CD4-positive, alpha-beta memory T cell (primary cell): ENCODE measurements around the gene IKZF1. TPM values are rescaled to one million over a fixed set of nuclear protein-coding genes. Genes with fewer than 3 reads are reported as not detected.

Experiments used
- CTCF ChIA-PET: fragments of 350-600 bp; sonication (Branson Sonifier 250); formaldehyde crosslinking; loops from one replicate; lab custom pipeline; 2021; ENCODE audit warnings: inconsistent platforms; ENCODE audit not compliant: partially characterized antibody; lab: Charles Lee
- POLR2A ChIA-PET: fragments of 350-600 bp; sonication (Branson Sonifier 250); formaldehyde crosslinking; loops from one replicate; lab custom pipeline; 2021; ENCODE audit not compliant: partially characterized antibody; lab: Charles Lee
- DNase-seq, 5 donors: peaks; one replicate each; pipeline versions ENCODE4 v3.0.0 to v3.0.0-alpha.2; 2020 to 2022; ENCODE audit warnings: mixed read lengths in 1 of 5
- H3K27ac ChIP-seq: one replicate; pipeline ENCODE4 v1.7.0; 2013; ENCODE audit warnings: low read depth, low read length
- H3K27me3 ChIP-seq: 2 replicates; pipeline ENCODE4 v1.7.0; 2013; ENCODE audit warnings: mild to moderate bottlenecking, low read length, moderate library complexity; ENCODE audit not compliant: insufficient read depth
- H3K36me3 ChIP-seq: 2 replicates; pipeline ENCODE4 v1.7.0; 2013; ENCODE audit warnings: mild to moderate bottlenecking, low read length, moderate library complexity; ENCODE audit not compliant: insufficient read depth
- H3K4me1 ChIP-seq: 2 replicates; pipeline ENCODE4 v1.7.0; 2013; ENCODE audit warnings: mild to moderate bottlenecking, low read length, moderate library complexity; ENCODE audit not compliant: insufficient read depth
- H3K4me3 ChIP-seq, 2 donors: one replicate each; pipeline ENCODE4 v1.7.0; 2013; ENCODE audit warnings: low read length in 2 of 2, mild to moderate bottlenecking in 1 of 2
- H3K9me3 ChIP-seq, 2 donors: one replicate each; pipeline ENCODE4 v1.7.0; 2013; ENCODE audit warnings: low read length in 2 of 2, control low read depth in 1 of 2; ENCODE audit not compliant: control insufficient read depth in 1 of 2
- H3K27ac Mint-ChIP-seq, 7 donors: one replicate each; pipeline ENCODE4 v1.8.0; 2020 to 2021; ENCODE audit warnings: mixed read lengths in 7 of 7, mild to moderate bottlenecking in 6 of 7, inconsistent platforms in 3 of 7, moderate library complexity in 3 of 7
- H3K27me3 Mint-ChIP-seq, 2 donors: one replicate each; pipeline ENCODE4 v1.8.0; 2020 to 2021; ENCODE audit warnings: mixed read lengths in 2 of 2
- H3K36me3 Mint-ChIP-seq, 2 donors: one replicate each; pipeline ENCODE4 v1.8.0; 2020 to 2021; ENCODE audit warnings: mixed read lengths in 2 of 2, inconsistent platforms in 1 of 2, mild to moderate bottlenecking in 1 of 2
- H3K4me1 Mint-ChIP-seq, 4 donors: one replicate each; pipeline ENCODE4 v1.8.0; 2020 to 2021; ENCODE audit warnings: mixed read lengths in 4 of 4, mild to moderate bottlenecking in 1 of 4
- H3K4me3 Mint-ChIP-seq, 8 donors: one replicate each; pipeline ENCODE4 v1.8.0; 2020 to 2021; ENCODE audit warnings: mixed read lengths in 8 of 8, mild to moderate bottlenecking in 7 of 8, moderate library complexity in 6 of 8, inconsistent platforms in 3 of 8
- H3K9me3 Mint-ChIP-seq, 8 donors: one replicate each; pipeline ENCODE4 v1.8.0; 2020 to 2021; ENCODE audit warnings: mixed read lengths in 8 of 8, mild to moderate bottlenecking in 5 of 8, inconsistent platforms in 3 of 8, moderate library complexity in 1 of 8
- intact Hi-C: fragments of 100-400 bp; cut with micrococcal nuclease; formaldehyde crosslinking; loops from one replicate; pipeline ENCODE4 v1.15.1; 2023
- polyA plus RNA-seq, 2 donors: library from polyadenylated mRNA; unstranded; fragments of 300-500 nt; fragmentation: Illumina TruSeq; gene quantifications; one replicate each; pipeline ENCODE4 v1.2.3, GENCODE V29; 2021
- total RNA-seq, 2 experiments: library from RNA; stranded (reverse); gene quantifications; one replicate each; pipeline ENCODE4 v1.2.3, GENCODE V29; 2021

Gene IKZF1
- total and polyA plus RNA-seq, 4 experiments from 2014 or later: 116 to 479 (median 381) TPM

GRCh38 chr7:50272808-50273207 is 31.7 kb upstream of the IKZF1 start:
- CTCF ChIA-PET: interaction anchor here (1.0 to 13.2 kb wide), 6 partner anchors 32 to 145 kb away, joined by 3 to 134 read pairs (median 4); partner anchors contain the start of gene IKZF1
- DNase-seq: no peak
- intact Hi-C loops: no loop called here
- POLR2A ChIA-PET: interaction anchor here (1.0 to 22.3 kb wide), 7 partner anchors 9 to 67 kb away, joined by 3 to 575 read pairs (median 5); partner anchors contain the start of gene IKZF1
- H3K4me1 Mint-ChIP-seq: peaks cover 49 to 78% (median 65%) of the 10 kb centered on the region in 4 donors
- Histone ChIP-seq H3K27me3 (no peaks in the 10 kb centered on the region), H3K4me1 (peaks cover 74% of the 10 kb centered on the region), H3K9me3 (no peaks in the 10 kb centered on the region), H3K4me3 (no peak overlapping the region), H3K27ac (no peak overlapping the region), H3K36me3 (no peaks in the 10 kb centered on the region)
- H3K27ac Mint-ChIP-seq: peak overlapping the region in 5 of 7 donors; percentile 6 to 97 (median 7)
- no peaks in the 10 kb centered on the region for H3K27me3 Mint-ChIP-seq
- H3K9me3 Mint-ChIP-seq: peaks cover 0 to 4% (median 0%) of the 10 kb centered on the region in 8 donors
- no peak overlapping the region for H3K4me3 Mint-ChIP-seq
- peaks cover 2 to 3% of the 10 kb centered on the region in 2 donors for H3K36me3 Mint-ChIP-seq

- Histone ChIP-seq H3K4me3 (no peak overlapping the region), H3K36me3 (no peaks in the 10 kb centered on the region), H3K27me3 (no peaks in the 10 kb centered on the region), H3K4me1 (peaks cover 69% of the 10 kb centered on the region), H3K9me3 (no peaks in the 10 kb centered on the region), H3K27ac (no peak overlapping the region)
- CTCF ChIA-PET: interaction anchor here (1.0 to 13.2 kb wide), 8 partner anchors 8 to 181 kb away, joined by 3 to 134 read pairs (median 4); partner anchors contain the start of gene IKZF1
- POLR2A ChIA-PET: interaction anchor here (1.0 to 22.3 kb wide), 11 partner anchors 7 to 74 kb away, joined by 3 to 575 read pairs (median 4); partner anchors contain the start of gene IKZF1
- peaks cover 45 to 73% (median 60%) of the 10 kb centered on the region in 4 donors for H3K4me1 Mint-ChIP-seq
- peak overlapping the region in 2 of 7 donors; percentile 1 to 21 for H3K27ac Mint-ChIP-seq
- H3K9me3 Mint-ChIP-seq: peaks cover 0 to 4% (median 0%) of the 10 kb centered on the region in 8 donors
- intact Hi-C loops: no loop called here
- H3K4me3 Mint-ChIP-seq: peak overlapping the region in 1 of 8 donors; percentile 52
- peaks cover 2 to 3% of the 10 kb centered on the region in 2 donors for H3K36me3 Mint-ChIP-seq
- no peaks in the 10 kb centered on the region for H3K27me3 Mint-ChIP-seq
- no peak for DNase-seq
Measured at GRCh38 chr7:50273301-50273700, 31.2 kb upstream of the IKZF1 start.

DNA sequence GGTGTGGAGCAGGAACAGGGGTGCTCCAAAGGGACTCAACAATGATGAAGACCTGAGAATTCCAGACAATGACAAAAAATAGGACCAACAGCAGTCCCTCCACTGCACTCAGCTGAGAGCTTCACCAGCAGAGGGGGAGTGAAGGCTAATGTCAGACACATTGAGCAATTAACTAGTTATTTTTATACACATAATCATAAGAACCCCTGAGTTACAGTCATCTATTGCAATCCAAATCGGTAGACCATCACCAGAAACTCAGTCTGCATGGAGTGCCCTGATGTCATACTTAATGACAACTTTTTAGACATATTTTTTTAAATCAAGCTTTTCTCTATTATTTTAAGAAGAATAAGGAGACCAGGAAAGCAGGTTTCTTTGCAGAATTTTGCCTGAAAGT is 30.6 kb upstream of the IKZF1 start:
- Histone ChIP-seq H3K36me3 (no peaks in the 10 kb centered on the region), H3K9me3 (no peaks in the 10 kb centered on the region), H3K27ac (no peak overlapping the region), H3K4me3 (no peak overlapping the region), H3K27me3 (no peaks in the 10 kb centered on the region), H3K4me1 (peaks cover 64% of the 10 kb centered on the region)
- CTCF ChIA-PET: interaction anchor here (0.8 to 13.2 kb wide), 10 partner anchors 9 to 181 kb away, joined by 3 to 134 read pairs (median 4); no protein-coding TSS in a partner anchor
- POLR2A ChIA-PET: interaction anchor here (0.9 to 22.3 kb wide), 11 partner anchors 8 to 74 kb away, joined by 3 to 575 read pairs (median 5); partner anchors contain the start of gene IKZF1
- Mint-ChIP-seq H3K4me1 (peaks cover 40 to 67% (median 55%) of the 10 kb centered on the region in 4 donors), H3K9me3 (peaks cover 0 to 4% (median 0%) of the 10 kb centered on the region in 8 donors), H3K27ac (peak overlapping the region in 2 of 7 donors; percentile 19 to 21), H3K27me3 (no peaks in the 10 kb centered on the region), H3K4me3 (peak overlapping the region in 3 of 8 donors; percentile 24 to 52 (median 31)), H3K36me3 (peaks cover 2 to 3% of the 10 kb centered on the region in 2 donors)
- no peak for DNase-seq
- intact Hi-C loops: loop anchor here (2.0 kb wide), 1 partner anchor 15 kb away; no protein-coding TSS in a partner anchor

DNA sequence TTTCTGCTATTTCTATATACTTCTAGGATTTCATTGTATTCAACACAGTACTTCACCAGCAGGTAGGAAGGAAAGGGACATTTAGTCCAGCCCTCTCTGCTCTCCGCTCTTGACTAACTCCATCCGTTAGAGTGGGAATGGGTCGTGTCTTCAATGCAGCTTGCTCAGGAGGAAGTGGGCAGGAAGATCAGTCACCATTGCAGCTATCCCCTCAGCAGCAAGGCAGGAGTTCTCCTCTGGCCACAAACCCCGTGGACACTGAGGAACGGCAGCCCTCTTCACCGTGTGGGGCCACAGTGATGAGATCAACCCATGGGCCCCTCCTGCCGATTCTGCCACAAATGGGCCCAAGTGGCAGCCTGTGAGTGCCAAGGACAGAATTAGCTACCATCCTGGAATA is 30.2 kb upstream of the IKZF1 start:
- H3K9me3 ChIP-seq: no peaks in the 10 kb centered on the region
- H3K4me3 ChIP-seq: no peak overlapping the region
- H3K27me3 ChIP-seq: no peaks in the 10 kb centered on the region
- no peak overlapping the region for H3K27ac ChIP-seq
- Mint-ChIP-seq H3K4me3 (peak overlapping the region in 4 of 8 donors; percentile 4 to 65 (median 14)), H3K4me1 (peaks cover 35 to 63% (median 53%) of the 10 kb centered on the region in 4 donors), H3K27me3 (no peaks in the 10 kb centered on the region), H3K9me3 (peaks cover 0 to 4% (median 0%) of the 10 kb centered on the region in 8 donors), H3K36me3 (peaks cover 2 to 3% of the 10 kb centered on the region in 2 donors), H3K27ac (peak overlapping the region in 2 of 7 donors; percentile 2 to 19)
- ChIA-PET POLR2A (interaction anchor here (0.9 to 22.3 kb wide), 11 partner anchors 9 to 88 kb away, joined by 3 to 575 read pairs (median 5); partner anchors contain the start of gene IKZF1), CTCF (interaction anchor here (0.8 to 13.2 kb wide), 9 partner anchors 8 to 182 kb away, joined by 3 to 134 read pairs (median 4); no protein-coding TSS in a partner anchor)
- no peaks in the 10 kb centered on the region for H3K36me3 ChIP-seq
- intact Hi-C loops: loop anchor here (2.0 kb wide), 1 partner anchor 14 kb away; no protein-coding TSS in a partner anchor
- H3K4me1 ChIP-seq: peaks cover 59% of the 10 kb centered on the region
- DNase-seq: no peak

- H3K36me3 Mint-ChIP-seq: peaks cover 0 to under 1% of the 10 kb centered on the region in 2 donors
- Histone ChIP-seq H3K4me1 (peaks cover 48% of the 10 kb centered on the region), H3K9me3 (no peaks in the 10 kb centered on the region), H3K27ac (no peak overlapping the region), H3K27me3 (no peaks in the 10 kb centered on the region), H3K4me3 (no peak overlapping the region), H3K36me3 (no peaks in the 10 kb centered on the region)
- H3K27ac Mint-ChIP-seq: no peak overlapping the region
- intact Hi-C loops: loop anchor here (2.0 kb wide), 1 partner anchor 13 kb away; no protein-coding TSS in a partner anchor
- CTCF ChIA-PET: interaction anchor here (1.0 to 13.2 kb wide), 3 partner anchors 12 to 69 kb away, joined by 3 to 134 read pairs (median 3); no protein-coding TSS in a partner anchor
- H3K9me3 Mint-ChIP-seq: peaks cover 0 to under 1% (median 0%) of the 10 kb centered on the region in 8 donors
- H3K27me3 Mint-ChIP-seq: no peaks in the 10 kb centered on the region
- POLR2A ChIA-PET: interaction anchor here (0.8 to 22.3 kb wide), 3 partner anchors 33 to 87 kb away, joined by 3 to 575 read pairs (median 4); partner anchors contain the start of gene IKZF1
- H3K4me3 Mint-ChIP-seq: no peak overlapping the region
- H3K4me1 Mint-ChIP-seq: peaks cover 26 to 53% (median 43%) of the 10 kb centered on the region in 4 donors
- DNase-seq: no peak
Measured at GRCh38 chr7:50275430-50275829, 29.1 kb upstream of the IKZF1 start.

- no peaks in the 10 kb centered on the region for H3K27me3 ChIP-seq
- Mint-ChIP-seq H3K9me3 (no peaks in the 10 kb centered on the region), H3K36me3 (no peaks in the 10 kb centered on the region), H3K27ac (no peak overlapping the region), H3K27me3 (no peaks in the 10 kb centered on the region), H3K4me3 (no peak overlapping the region), H3K4me1 (peaks cover 25 to 52% (median 43%) of the 10 kb centered on the region in 4 donors)
- H3K4me1 ChIP-seq: peaks cover 47% of the 10 kb centered on the region
- CTCF ChIA-PET: interaction anchor here (1.2 to 13.2 kb wide), 2 partner anchors 10 to 70 kb away, joined by 3 to 134 read pairs; no protein-coding TSS in a partner anchor
- H3K27ac ChIP-seq: no peak overlapping the region
- POLR2A ChIA-PET: interaction anchor here (1.0 to 22.3 kb wide), 2 partner anchors 9 to 31 kb away, joined by 3 to 575 read pairs; partner anchors contain the start of gene IKZF1
- intact Hi-C loops: no loop called here
- H3K4me3 ChIP-seq: no peak overlapping the region
- no peak for DNase-seq
- no peaks in the 10 kb centered on the region for H3K9me3 ChIP-seq
- H3K36me3 ChIP-seq: no peaks in the 10 kb centered on the region
Measured at GRCh38 chr7:50276483-50276882, 28.0 kb upstream of the IKZF1 start.

DNA sequence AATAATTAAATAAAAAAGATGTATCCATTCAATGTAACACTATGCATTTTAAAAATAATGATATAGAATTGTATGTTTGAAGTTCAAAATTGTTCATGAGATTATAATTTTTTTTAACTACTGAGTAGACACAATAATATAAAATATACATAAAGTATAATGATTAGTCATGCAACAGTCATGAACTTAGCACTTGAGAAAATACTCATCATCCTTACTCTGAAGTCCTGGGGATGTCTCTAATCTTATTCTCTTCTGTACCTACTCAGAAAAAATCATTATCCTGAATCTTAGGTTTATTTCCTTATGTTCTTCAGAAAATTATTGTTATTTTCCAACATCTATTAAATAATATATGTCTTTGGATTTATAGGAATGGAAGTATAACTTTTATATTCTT is 26.4 kb upstream of the IKZF1 start:
- no peak for DNase-seq
- no peaks in the 10 kb centered on the region for H3K36me3 Mint-ChIP-seq
- no peak overlapping the region for H3K27ac ChIP-seq
- peaks cover 38% of the 10 kb centered on the region for H3K4me1 ChIP-seq
- no peak overlapping the region for H3K4me3 ChIP-seq
- H3K36me3 ChIP-seq: no peaks in the 10 kb centered on the region
- no peaks in the 10 kb centered on the region for H3K27me3 Mint-ChIP-seq
- H3K27ac Mint-ChIP-seq: no peak overlapping the region
- no peaks in the 10 kb centered on the region for H3K9me3 ChIP-seq
- H3K4me1 Mint-ChIP-seq: peaks cover 27 to 50% (median 37%) of the 10 kb centered on the region in 4 donors
- CTCF ChIA-PET: no interaction called here
- POLR2A ChIA-PET: interaction anchor here (22.3 kb wide), 1 partner anchor 30 kb away, joined by 575 read pairs; the partner anchor contains the start of gene IKZF1
- intact Hi-C loops: no loop called here
- H3K9me3 Mint-ChIP-seq: no peaks in the 10 kb centered on the region
- H3K4me3 Mint-ChIP-seq: no peak overlapping the region
- H3K27me3 ChIP-seq: no peaks in the 10 kb centered on the region
